ENCODE measurements around the gene GCNT4.
A peak's percentile ranks its signal among the peaks of the same experiment; 100 is the strongest.

The GCNT4 gene

GRCh38 chr5:75057561-75057960 is 5.2 kb upstream of the GCNT4 start:
- no peak overlapping the region for H3K4me3 ChIP-seq (ENCODE audit: low read depth, low read length)
- TF ChIP-seq, protein P1, sequence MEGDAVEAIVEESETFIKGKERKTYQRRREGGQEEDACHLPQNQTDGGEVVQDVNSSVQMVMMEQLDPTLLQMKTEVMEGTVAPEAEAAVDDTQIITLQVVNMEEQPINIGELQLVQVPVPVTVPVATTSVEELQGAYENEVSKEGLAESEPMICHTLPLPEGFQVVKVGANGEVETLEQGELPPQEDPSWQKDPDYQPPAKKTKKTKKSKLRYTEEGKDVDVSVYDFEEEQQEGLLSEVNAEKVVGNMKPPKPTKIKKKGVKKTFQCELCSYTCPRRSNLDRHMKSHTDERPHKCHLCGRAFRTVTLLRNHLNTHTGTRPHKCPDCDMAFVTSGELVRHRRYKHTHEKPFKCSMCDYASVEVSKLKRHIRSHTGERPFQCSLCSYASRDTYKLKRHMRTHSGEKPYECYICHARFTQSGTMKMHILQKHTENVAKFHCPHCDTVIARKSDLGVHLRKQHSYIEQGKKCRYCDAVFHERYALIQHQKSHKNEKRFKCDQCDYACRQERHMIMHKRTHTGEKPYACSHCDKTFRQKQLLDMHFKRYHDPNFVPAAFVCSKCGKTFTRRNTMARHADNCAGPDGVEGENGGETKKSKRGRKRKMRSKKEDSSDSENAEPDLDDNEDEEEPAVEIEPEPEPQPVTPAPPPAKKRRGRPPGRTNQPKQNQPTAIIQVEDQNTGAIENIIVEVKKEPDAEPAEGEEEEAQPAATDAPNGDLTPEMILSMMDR (IDR thresholded peaks at IDR 0.05; ENCODE audit: low read depth, low read length), result no peak

GRCh38 chr5:75055727-75056144 is 3.4 kb upstream of the GCNT4 start:
- H3K4me3 ChIP-seq (ENCODE audit: low read depth, low read length), result no peak overlapping the region

DNA sequence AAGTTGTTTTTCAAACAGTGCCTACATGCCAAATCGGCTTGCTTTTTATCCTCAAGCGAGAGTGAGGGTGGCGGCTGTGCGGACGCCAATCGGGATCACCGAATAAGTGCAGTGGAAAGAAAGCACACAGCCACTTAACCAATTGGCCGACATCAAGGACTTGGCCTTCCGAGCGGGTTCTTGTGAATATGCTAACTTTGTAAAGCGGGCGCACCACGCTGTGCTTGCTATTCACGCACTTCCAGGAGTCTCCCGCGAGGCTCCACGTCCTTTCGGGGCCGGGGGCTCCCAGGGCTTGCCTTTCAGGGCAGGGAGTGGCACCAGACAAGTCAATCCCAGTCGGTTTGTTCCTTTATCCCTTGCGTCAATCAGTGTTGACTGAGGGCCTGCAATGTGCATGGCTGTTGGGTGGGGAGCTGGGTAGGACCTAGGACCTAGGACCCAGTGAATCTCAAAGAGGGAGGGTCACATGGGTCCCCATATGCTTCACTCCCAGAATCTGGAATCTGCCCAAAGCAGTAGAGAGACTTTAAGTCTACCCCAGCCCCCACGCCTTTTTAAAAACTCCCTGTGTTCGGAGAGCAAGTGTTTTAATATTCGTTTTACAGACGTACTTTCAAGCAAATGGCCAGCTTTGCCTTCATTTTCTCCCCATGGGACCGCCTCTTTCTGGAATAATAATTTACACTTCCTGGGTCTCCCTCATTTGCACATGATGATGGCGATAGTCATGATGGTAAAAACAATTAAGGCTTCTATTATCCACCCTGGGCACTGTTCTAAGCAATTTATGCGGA is 2.0 kb upstream of the GCNT4 start:
- TF ChIP-seq, protein P1 (IDR thresholded peaks at IDR 0.05; ENCODE audit: low read depth, low read length), result no peak
- peak overlapping the region; percentile 70 for H3K4me3 ChIP-seq (ENCODE audit: low read depth, low read length)

More at GRCh38 chr5:75055727-75056144, 3.4 kb upstream of the GCNT4 start:
- TF ChIP-seq, protein P1 (IDR thresholded peaks at IDR 0.05; ENCODE audit: low read depth, low read length), result no peak

- TF ChIP-seq, protein P1 (IDR thresholded peaks at IDR 0.05; ENCODE audit: low read depth, low read length), result no peak
- H3K4me3 ChIP-seq (ENCODE audit: low read depth, low read length), result peak overlapping the region; percentile 70
Measured at GRCh38 chr5:75053304-75054133, 1.2 kb upstream of the GCNT4 start.

DNA sequence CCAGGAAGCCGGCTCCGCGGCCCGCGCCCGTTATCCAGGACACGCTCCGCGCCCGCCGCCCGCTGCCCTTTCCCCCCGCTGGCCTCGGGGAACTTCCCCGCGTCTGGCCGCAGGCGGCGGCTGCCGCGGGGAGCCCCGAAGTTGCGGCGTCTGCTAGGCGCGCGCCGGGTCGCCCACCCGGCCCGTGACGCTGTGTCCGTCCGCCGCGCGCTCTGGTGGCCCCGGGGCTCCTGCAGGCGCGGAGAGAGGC is 621 bp upstream of the GCNT4 start:
- H3K4me3 ChIP-seq (ENCODE audit: low read depth, low read length), result peak overlapping the region; percentile 70
- TF ChIP-seq, protein P1 (IDR thresholded peaks at IDR 0.05; ENCODE audit: low read depth, low read length), result no peak

GRCh38 chr5:75051217-75051751 is 1.1 kb downstream of the GCNT4 start:
- TF ChIP-seq, protein P1 (IDR thresholded peaks at IDR 0.05; ENCODE audit: low read depth, low read length), result no peak
- peak overlapping the region; percentile 70 for H3K4me3 ChIP-seq (ENCODE audit: low read depth, low read length)

DNA sequence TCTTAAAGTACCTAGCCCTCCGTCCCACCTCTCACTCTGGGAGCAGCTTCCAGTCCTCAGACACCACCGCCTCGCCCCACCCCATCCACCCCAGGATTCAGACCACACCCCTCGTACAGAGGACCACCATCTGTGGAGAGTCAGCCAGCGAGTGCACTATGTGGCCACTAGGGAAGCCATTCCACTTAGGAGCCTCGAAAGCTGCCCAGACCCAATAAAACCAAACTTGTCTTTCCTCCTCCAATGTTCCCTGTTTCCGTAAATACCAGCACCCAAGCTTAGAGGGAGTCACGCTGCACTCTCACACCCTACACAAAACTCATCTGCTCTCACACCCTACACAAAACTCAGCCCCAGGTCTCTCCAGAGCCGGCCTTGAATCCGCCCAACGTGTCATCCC is 1.9 kb downstream of the GCNT4 start:
- TF ChIP-seq, protein P1 (IDR thresholded peaks at IDR 0.05; ENCODE audit: low read depth, low read length), result peak; percentile 47; the same call in 1 of the 2 replicates
- peak overlapping the region; percentile 70 for H3K4me3 ChIP-seq (ENCODE audit: low read depth, low read length)

Data from WI38 (cell line).